Heart left ventricle (tissue), 16 donors: Measurements from ENCODE around the gene GNG7. TPM values are rescaled to one million over a fixed set of nuclear protein-coding genes. Genes with fewer than 3 reads are reported as not detected.

ENCODE experiments used
- ATAC-seq, 4 donors: fragments of 200-7000 bp; cut with Tn5 transposase; one replicate each; pipeline ENCODE4 v1.9.1; 2020 to 2022; ENCODE audit warnings: moderate library complexity in 4 of 4, mild to moderate bottlenecking in 3 of 4, moderate number of reproducible peaks in 1 of 4
- DNase-seq, 5 donors: peaks; one replicate each; pipeline ENCODE4 v3.0.0-alpha.2; 2020
- H3K27ac ChIP-seq, 12 donors: fragments of 200-600 bp; sonication (generic) in 4 of 12; one replicate each; pipeline versions ENCODE4 v1.5.0 to v1.8.0; 2016 to 2022; ENCODE audit warnings: mild to moderate bottlenecking in 2 of 12
- H3K27me3 ChIP-seq, 9 donors: fragments of 200-600 bp; sonication (generic) in 2 of 9; one replicate each; pipeline versions ENCODE4 v1.5.1 to v1.8.0; 2016 to 2022; ENCODE audit warnings: mild to moderate bottlenecking in 3 of 9
- H3K36me3 ChIP-seq, 9 donors: fragments of 200-600 bp; sonication (generic) in 2 of 9; one replicate each; pipeline versions ENCODE4 v1.5.0 to v1.8.0; 2018 to 2022; ENCODE audit warnings: mild to moderate bottlenecking in 2 of 9
- H3K4me1 ChIP-seq, 12 donors: fragments of 200-600 bp; sonication (generic) in 4 of 12; one replicate each; pipeline versions ENCODE4 v1.5.0 to v1.8.0; 2016 to 2022; ENCODE audit warnings: mild to moderate bottlenecking in 3 of 12
- H3K4me3 ChIP-seq, 12 donors: fragments of 200-600 bp; sonication (generic) in 4 of 12; one replicate each; pipeline versions ENCODE4 v1.5.0 to v1.8.0; 2017 to 2022; ENCODE audit warnings: mild to moderate bottlenecking in 9 of 12, moderate library complexity in 4 of 12
- H3K9me3 ChIP-seq, 12 donors: fragments of 200-600 bp; sonication (generic) in 4 of 12; one replicate each; pipeline versions ENCODE4 v1.5.0 to v1.8.0; 2016 to 2022; ENCODE audit warnings: mild to moderate bottlenecking in 1 of 12
- CTCF ChIP-seq, 12 donors: fragments of 200-600 bp; sonication (generic) in 4 of 12; IDR thresholded peaks; one replicate each; pipeline versions ENCODE4 v1.5.0 to v1.8.0; 2018 to 2022; ENCODE audit warnings: antibody characterized with exemption in 12 of 12, mild to moderate bottlenecking in 5 of 12
- POLR2A ChIP-seq, 2 donors: fragments of 450-650 bp; IDR thresholded peaks; one replicate each; pipeline ENCODE4 v1.6.1; 2017; ENCODE audit warnings: antibody characterized with exemption in 2 of 2, mild to moderate bottlenecking in 2 of 2, moderate library complexity in 2 of 2
- WGBS, 4 donors: extraction: QIAGEN DNeasy Blood & Tissue Kit in 2 of 4; methylation state at CpG; one replicate each; pipeline versions ENCODE4 v1.1.5 to v1.1.7; 2013 to 2018; 5-methylcytosine and 5-hydroxymethylcytosine counted together
- intact Hi-C, 10 donors: fragments of 100-400 bp; cut with DNase I; formaldehyde crosslinking; loops; one replicate each; pipeline versions ENCODE4 v1.11.1 to v1.14.2; 2022
- polyA plus RNA-seq, 2 donors: library from polyadenylated mRNA; stranded (reverse); fragments of 200-250 nt; gene quantifications; one replicate each; pipeline ENCODE4 v1.2.3, GENCODE V29; 2013
- total RNA-seq, 9 donors: library from RNA; depleted of rRNA in 2 of 9; stranded (reverse); fragments of >200 nt in 2 of 9; fragmentation: NEBNext Ultra II Directional in 3 of 9; extraction: Animal tissue kit (Norgen Biotek cat#: 25700) in 3 of 9; gene quantifications; one replicate each; pipeline versions ENCODE4 v1.1.0 to v1.2.4, GENCODE V29; 2016 to 2023
- donor health status: ischemic (EF 13 %, LVEDD 7.1; RV severe dilation, severe dysfunction).
- donor health status: healthy with polysubstance abuse.
- donor health status: DM: no; HTN: yes; CAD: no.
- donor health status: DM: no; HTN: no; CAD: no.
- donor health status: ischemic (EF 25% LVEDD 6.9; RV normal size, moderate dysfunction).
- donor health status: ischemic (EF 25% LVEDD 5.7; RV mildly dilated, moderate dysfunction).
- donor health status: healthy.
- donor health status: DM: yes; HTN: yes; CAD: no.
- donor health status: ischemic (EF 35%, LVEDD 5.7; RV mildly dilated, moderate dysfunction).
- donor health status: nonischemic (EF 11% LVEDD 7.7; RV severe dilation, severe dysfunction).
- donor health status: DM: yes; HTN: yes; CAD: no.
- donor health status: PGD.
- donor health status: ischemic (EF 29% LVEDD 5.4; RV normal size, mild dysfunction).
- donor health status: nonischemic (EF 23%, LVEDD 6.1; RV moderate dilation, normal function).

The GNG7 gene
- total and polyA plus RNA-seq, 11 donors: 11.7 to 46.4 (median 24.0) TPM

GRCh38 chr19:2747349-2747748 lies 44.9 kb upstream of the GNG7 start:
- WGBS, 4 donors: 82 to 90% (median 85%) methylated on average over 7 of the region's 7 CpGs
- no peak overlapping the region for H3K27ac ChIP-seq
- peaks cover 0 to 6% (median 2%) of the 10 kb centered on the region in 12 donors for H3K4me1 ChIP-seq
- H3K9me3 ChIP-seq: no peaks in the 10 kb centered on the region
- DNase-seq (no peak), ATAC-seq (no peak)
- intact Hi-C loops: loop anchor here in 3 of 10 donors (5.0 kb wide), 1 partner anchor 85 kb away; no protein-coding TSS in a partner anchor
- H3K36me3 ChIP-seq: no peaks in the 10 kb centered on the region
- H3K27me3 ChIP-seq: no peaks in the 10 kb centered on the region
- no peak overlapping the region for H3K4me3 ChIP-seq
- TF ChIP-seq POLR2A (IDR thresholded peaks at IDR 0.05) (no peak), CTCF (IDR thresholded peaks at IDR 0.05) (no peak)

GRCh38 chr19:2744113-2744512 lies 41.6 kb upstream of the GNG7 start:
- H3K36me3 ChIP-seq: no peaks in the 10 kb centered on the region
- H3K9me3 ChIP-seq: no peaks in the 10 kb centered on the region
- H3K27ac ChIP-seq: no peak overlapping the region
- peaks cover 0 to 8% (median 4%) of the 10 kb centered on the region in 12 donors for H3K4me1 ChIP-seq
- intact Hi-C loops: loop anchor here in 1 of 10 donors (5.0 kb wide), 1 partner anchor 92 kb away; no protein-coding TSS in a partner anchor
- TF ChIP-seq CTCF (IDR thresholded peaks at IDR 0.05): no peak
- no peak for TF ChIP-seq POLR2A (IDR thresholded peaks at IDR 0.05)
- 24 to 38% (median 30%) methylated on average over 4 of the region's 4 CpGs for whole genome bisulfite sequencing, 4 donors
- H3K27me3 ChIP-seq: no peaks in the 10 kb centered on the region
- no peak overlapping the region for H3K4me3 ChIP-seq
- DNase-seq: no peak
- no peak for ATAC-seq

GRCh38 chr19:2743099-2743498 lies 40.6 kb upstream of the GNG7 start:
- no peaks in the 10 kb centered on the region for H3K27me3 ChIP-seq
- H3K4me3 ChIP-seq: no peak overlapping the region
- no peak overlapping the region for H3K27ac ChIP-seq
- H3K36me3 ChIP-seq: no peaks in the 10 kb centered on the region
- no peaks in the 10 kb centered on the region for H3K9me3 ChIP-seq
- intact Hi-C loops: loop anchor here in 1 of 10 donors (5.0 kb wide), 1 partner anchor 91 kb away; no protein-coding TSS in a partner anchor
- no peak for ATAC-seq
- H3K4me1 ChIP-seq: peaks cover 0 to 15% (median 9%) of the 10 kb centered on the region in 12 donors
- 70 to 83% (median 73%) methylated on average over 8 of the region's 8 CpGs for WGBS, 4 donors
- TF ChIP-seq CTCF (IDR thresholded peaks at IDR 0.05) (no peak), POLR2A (IDR thresholded peaks at IDR 0.05) (no peak)
- no peak for DNase-seq

GRCh38 chr19:2740314-2740656 lies 37.8 kb upstream of the GNG7 start:
- intact Hi-C loops: loop anchor here in 1 of 10 donors (5.0 kb wide), 1 partner anchor 88 kb away; no protein-coding TSS in a partner anchor
- ATAC-seq: no peak
- 43 to 46% (median 44%) methylated on average over 13 of the region's 13 CpGs for WGBS, 4 donors

More at GRCh38 chr19:2740314-2740656, 37.8 kb upstream of the GNG7 start:
- Histone ChIP-seq H3K9me3 (peaks cover 0 to 4% (median 0%) of the 10 kb centered on the region in 12 donors), H3K27ac (no peak overlapping the region), H3K4me1 (peaks cover 0 to 18% (median 9%) of the 10 kb centered on the region in 12 donors), H3K36me3 (peaks cover 0 to 18% (median 10%) of the 10 kb centered on the region in 9 donors), H3K4me3 (peak overlapping the region in 4 of 12 donors; percentile 89 to 99 (median 90)), H3K27me3 (no peaks in the 10 kb centered on the region)
- TF ChIP-seq POLR2A (IDR thresholded peaks at IDR 0.05) (no peak), CTCF (IDR thresholded peaks at IDR 0.05) (no peak)
- DNase-seq: no peak
